Activated CD4-positive, alpha-beta T cell treated with anti-CD3 and anti-CD28 coated beads, Interleukin-2, amount 10 ng/mL, durations not matched to agents 24 days and 14 days (primary cell): Measurements from ENCODE around the gene GOLGA1. TPM values are rescaled to one million over a fixed set of nuclear protein-coding genes. Genes with fewer than 3 reads are reported as not detected.
"Not testable (repeated sequence)": the region's sequence is repeated elsewhere in the genome, so short reads cannot be mapped to it uniquely, and the experiment has no call there.

ENCODE experiments used
- DNase-seq: peaks from one replicate; pipeline ENCODE4 v3.0.0; 2022
- H3K27ac Mint-ChIP-seq: one replicate; pipeline ENCODE4 v1.8.0; 2022; ENCODE audit warnings: mild to moderate bottlenecking, mixed read lengths
- H3K27me3 Mint-ChIP-seq: one replicate; pipeline ENCODE4 v1.8.0; 2022; ENCODE audit warnings: mixed read lengths
- H3K36me3 Mint-ChIP-seq: one replicate; pipeline ENCODE4 v1.8.0; 2022; ENCODE audit warnings: low read depth, mild to moderate bottlenecking, mixed read lengths
- H3K4me1 Mint-ChIP-seq: one replicate; pipeline ENCODE4 v1.8.0; 2021; ENCODE audit warnings: mixed read lengths
- H3K4me3 Mint-ChIP-seq: one replicate; pipeline ENCODE4 v1.8.0; 2022; ENCODE audit warnings: mild to moderate bottlenecking, moderate library complexity, mixed read lengths
- H3K9me3 Mint-ChIP-seq: one replicate; pipeline ENCODE4 v1.8.0; 2021; ENCODE audit warnings: mixed read lengths
- intact Hi-C: fragments of 100-400 bp; cut with micrococcal nuclease; formaldehyde crosslinking; loops from one replicate; pipeline ENCODE4 v1.15.1; 2023
- total RNA-seq: library from RNA; stranded (reverse); gene quantifications from 2 replicates; pipeline ENCODE4 v1.2.3, GENCODE V29; 2022

The GOLGA1 gene
- total RNA-seq, 1 donor from 2014 or later: 17.3 TPM

GRCh38 chr9:124855566-124855943, 85.3 kb downstream of the GOLGA1 start:
- intact Hi-C loops: no loop called here
- Mint-ChIP-seq H3K4me3 (no peak overlapping the region), H3K27ac (no peak overlapping the region), H3K4me1 (peaks cover 19% of the 10 kb centered on the region), H3K36me3 (peaks cover 40% of the 10 kb centered on the region), H3K27me3 (peaks cover 8% of the 10 kb centered on the region), H3K9me3 (no peaks in the 10 kb centered on the region)
- no peak for DNase-seq

- Mint-ChIP-seq H3K9me3 (no peaks in the 10 kb centered on the region), H3K27me3 (peaks cover 10% of the 10 kb centered on the region), H3K4me1 (peaks cover 13% of the 10 kb centered on the region), H3K36me3 (peaks cover 33% of the 10 kb centered on the region), H3K4me3 (no peak overlapping the region), H3K27ac (peak overlapping the region; percentile 10)
- no peak for DNase-seq
- intact Hi-C loops: loop anchor here (5.0 kb wide), 2 partner anchors 143 to 517 kb away; no protein-coding TSS in a partner anchor
These were observed 86.1 kb downstream of the GOLGA1 start for GRCh38 chr9:124854822-124855221.

GRCh38 chr9:124854161-124854560, 86.7 kb downstream of the GOLGA1 start:
- peaks cover 26% of the 10 kb centered on the region for H3K36me3 Mint-ChIP-seq

GRCh38 chr9:124853605-124854143, 87.2 kb downstream of the GOLGA1 start:
- no peak overlapping the region for H3K27ac Mint-ChIP-seq
- intact Hi-C loops: loop anchor here (1.0 to 5.0 kb wide), 5 partner anchors 17 to 519 kb away; no protein-coding TSS in a partner anchor
- peaks cover 21% of the 10 kb centered on the region for H3K36me3 Mint-ChIP-seq
- no peak for DNase-seq
- H3K27me3 Mint-ChIP-seq: peaks cover 12% of the 10 kb centered on the region
- peaks cover 7% of the 10 kb centered on the region for H3K4me1 Mint-ChIP-seq
- H3K4me3 Mint-ChIP-seq: peak overlapping the region; percentile 72
- no peaks in the 10 kb centered on the region for H3K9me3 Mint-ChIP-seq

More at GRCh38 chr9:124854161-124854560, 86.7 kb downstream of the GOLGA1 start:
- intact Hi-C loops: loop anchor here (5.0 kb wide), 2 partner anchors 142 to 518 kb away; no protein-coding TSS in a partner anchor
- no peak for DNase-seq
- Mint-ChIP-seq H3K27ac (no peak overlapping the region), H3K4me1 (peaks cover 7% of the 10 kb centered on the region), H3K4me3 (no peak overlapping the region), H3K27me3 (peaks cover 10% of the 10 kb centered on the region), H3K9me3 (no peaks in the 10 kb centered on the region)

DNA sequence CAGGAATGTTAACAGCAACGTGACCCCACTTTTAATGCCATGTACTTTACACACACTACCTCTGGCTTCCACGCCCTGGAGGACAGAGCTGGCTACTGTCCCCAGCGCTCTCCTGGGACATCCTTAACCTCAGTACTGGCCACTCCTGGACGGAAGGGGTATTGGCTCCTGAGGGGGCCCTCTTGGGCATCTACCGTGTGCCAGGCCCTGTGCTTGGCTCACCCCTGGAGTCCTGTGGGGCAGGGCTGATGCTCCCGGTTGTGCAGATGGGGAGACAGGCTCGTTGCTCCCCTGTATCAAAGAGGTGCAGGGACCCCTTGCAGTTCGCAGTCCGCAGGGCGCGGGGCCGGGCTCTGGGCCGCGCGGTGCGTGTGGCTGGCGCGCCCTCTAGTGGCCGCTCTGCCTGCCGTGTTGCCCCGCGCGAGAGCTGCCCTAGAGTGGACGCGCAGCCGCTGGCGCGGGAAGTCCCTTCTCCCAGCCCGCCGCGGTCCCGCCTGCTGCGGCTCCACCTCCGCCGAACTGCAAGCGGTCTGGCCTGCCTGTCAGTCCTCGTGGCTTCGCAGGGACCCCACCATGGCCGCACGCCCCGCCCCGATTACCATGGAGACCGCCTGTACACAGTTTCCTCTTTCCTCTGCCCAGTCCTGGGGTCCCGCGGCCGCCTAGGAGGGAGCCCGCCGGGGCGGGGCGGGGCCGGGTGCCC, 87.9 kb downstream of the GOLGA1 start, which contains the start of gene WDR38:
TSS of gene WDR38 (plus strand) at position 632 of the 703 bp plus-strand sequence. CDS start 72 bp downstream, outside the sequence.
- H3K36me3 Mint-ChIP-seq: peaks cover 14% of the 10 kb centered on the region
- peak; percentile 95 for DNase-seq
- H3K27ac Mint-ChIP-seq: no peak within 1 kb of the TSS
- peak within 1 kb of the TSS; percentile 72 for H3K4me3 Mint-ChIP-seq
- H3K4me1 Mint-ChIP-seq: peaks cover 5% of the 10 kb centered on the region
- peaks cover 12% of the 10 kb centered on the region for H3K27me3 Mint-ChIP-seq
- intact Hi-C loops: loop anchor here (1.0 to 5.0 kb wide), 5 partner anchors 17 to 519 kb away; no protein-coding TSS in a partner anchor
- H3K9me3 Mint-ChIP-seq: no peaks in the 10 kb centered on the region

- Mint-ChIP-seq H3K4me1 (peaks cover 5% of the 10 kb centered on the region), H3K4me3 (peak overlapping the region; percentile 72), H3K36me3 (peaks cover 7% of the 10 kb centered on the region), H3K27me3 (peaks cover 14% of the 10 kb centered on the region), H3K27ac (no peak overlapping the region), H3K9me3 (no peaks in the 10 kb centered on the region)
- intact Hi-C loops: loop anchor here (5.0 kb wide), 2 partner anchors 140 to 520 kb away; no protein-coding TSS in a partner anchor
- no peak for DNase-seq
These were observed 88.6 kb downstream of the GOLGA1 start for GRCh38 chr9:124852121-124852828.

- H3K27me3 Mint-ChIP-seq: peaks cover 16% of the 10 kb centered on the region
- no peak for DNase-seq
- H3K4me1 Mint-ChIP-seq: peaks cover 5% of the 10 kb centered on the region
- H3K36me3 Mint-ChIP-seq: no peaks in the 10 kb centered on the region
- H3K4me3 Mint-ChIP-seq: no peak overlapping the region
- intact Hi-C loops: loop anchor here (5.0 kb wide), 2 partner anchors 138 to 522 kb away; no protein-coding TSS in a partner anchor
- no peaks in the 10 kb centered on the region for H3K9me3 Mint-ChIP-seq
- no peak overlapping the region for H3K27ac Mint-ChIP-seq
These were observed 91.1 kb downstream of the GOLGA1 start for GRCh38 chr9:124849801-124850200.

- Mint-ChIP-seq H3K4me3 (no peak overlapping the region), H3K27me3 (peaks cover 16% of the 10 kb centered on the region), H3K9me3 (no peaks in the 10 kb centered on the region), H3K4me1 (no peaks in the 10 kb centered on the region), H3K36me3 (no peaks in the 10 kb centered on the region), H3K27ac (no peak overlapping the region)
- no peak for DNase-seq
- intact Hi-C loops: no loop called here
These were observed 93.9 kb downstream of the GOLGA1 start for GRCh38 chr9:124846969-124847368.

DNA sequence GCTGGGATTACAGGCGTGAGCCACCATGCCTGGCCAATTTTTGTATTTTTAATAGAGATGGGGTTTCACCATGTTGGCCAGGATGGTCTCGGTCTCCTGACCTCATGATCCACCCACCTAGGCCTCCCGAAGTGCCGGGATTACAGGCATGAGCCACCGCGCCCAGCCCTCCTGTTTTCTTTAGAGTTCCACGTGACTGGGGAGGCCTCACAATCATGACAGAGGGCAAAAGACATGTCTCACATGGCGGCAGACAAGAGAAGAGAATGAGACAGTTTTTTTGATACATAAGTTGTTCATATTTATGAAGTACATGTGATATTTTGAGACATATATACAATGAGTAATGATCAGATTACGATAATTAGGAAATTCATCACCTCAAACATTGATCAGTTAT, 94.4 kb downstream of the GOLGA1 start:
- intact Hi-C loops, H3K27ac Mint-ChIP-seq, H3K36me3 Mint-ChIP-seq, H3K4me3 Mint-ChIP-seq, H3K9me3 Mint-ChIP-seq, H3K4me1 Mint-ChIP-seq, DNase-seq: not testable (repeated sequence)
- peaks cover 15% of the 10 kb centered on the region for H3K27me3 Mint-ChIP-seq

- peaks cover 8% of the 10 kb centered on the region for H3K27me3 Mint-ChIP-seq
- no peaks in the 10 kb centered on the region for H3K4me1 Mint-ChIP-seq
- DNase-seq: no peak
- no peak overlapping the region for H3K27ac Mint-ChIP-seq
- H3K4me3 Mint-ChIP-seq: no peak overlapping the region
- H3K36me3 Mint-ChIP-seq: no peaks in the 10 kb centered on the region
- intact Hi-C loops: no loop called here
- no peaks in the 10 kb centered on the region for H3K9me3 Mint-ChIP-seq
These were observed 96.6 kb downstream of the GOLGA1 start for GRCh38 chr9:124844291-124844690.

DNA sequence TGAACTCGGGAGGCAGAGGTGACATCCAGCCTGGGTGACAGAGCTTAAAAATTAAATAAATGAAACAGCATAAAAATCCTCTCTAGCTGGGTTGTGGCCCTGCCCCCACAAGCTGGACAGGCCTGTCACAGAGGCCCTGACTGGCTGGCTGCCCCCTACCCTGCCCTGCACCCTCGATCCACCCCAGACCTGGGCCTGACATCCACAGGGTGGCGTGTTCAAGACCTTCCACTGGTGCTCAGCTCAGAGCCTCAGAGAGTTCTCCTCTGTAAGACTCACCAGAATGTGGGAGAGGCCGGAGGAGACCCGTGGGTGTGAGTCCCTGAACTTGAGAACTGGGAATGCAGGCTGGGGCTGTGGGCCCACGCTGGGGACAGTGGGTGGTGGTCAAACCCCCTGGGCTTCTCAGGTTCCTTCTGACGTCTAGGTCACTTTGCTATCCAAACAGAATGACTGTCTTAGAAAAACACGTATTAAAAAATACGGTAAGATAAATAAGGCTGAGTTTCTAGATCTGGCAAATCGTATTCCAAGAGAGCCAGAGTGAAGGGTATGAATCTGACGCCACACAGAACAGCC, 97.3 kb downstream of the GOLGA1 start:
- DNase-seq: no peak
- Mint-ChIP-seq H3K9me3 (no peaks in the 10 kb centered on the region), H3K4me1 (no peaks in the 10 kb centered on the region), H3K4me3 (no peak overlapping the region), H3K27ac (no peak overlapping the region), H3K36me3 (no peaks in the 10 kb centered on the region), H3K27me3 (peaks cover 7% of the 10 kb centered on the region)
- intact Hi-C loops: no loop called here

- Mint-ChIP-seq H3K9me3 (no peaks in the 10 kb centered on the region), H3K4me3 (no peak overlapping the region), H3K27ac (no peak overlapping the region), H3K4me1 (no peaks in the 10 kb centered on the region), H3K36me3 (no peaks in the 10 kb centered on the region), H3K27me3 (peaks cover 10% of the 10 kb centered on the region)
- intact Hi-C loops: no loop called here
- DNase-seq: no peak
These were observed 99.6 kb downstream of the GOLGA1 start for GRCh38 chr9:124841075-124841821.

- H3K27ac Mint-ChIP-seq: no peak overlapping the region
- DNase-seq: no peak
- intact Hi-C loops: no loop called here
- H3K4me3 Mint-ChIP-seq: no peak overlapping the region
- H3K4me1 Mint-ChIP-seq: no peaks in the 10 kb centered on the region
- H3K27me3 Mint-ChIP-seq: peaks cover 10% of the 10 kb centered on the region
- no peaks in the 10 kb centered on the region for H3K9me3 Mint-ChIP-seq
- no peaks in the 10 kb centered on the region for H3K36me3 Mint-ChIP-seq
These were observed 100.5 kb downstream of the GOLGA1 start for GRCh38 chr9:124840300-124840833.
